Measurements from ENCODE around the gene KRTAP10-6.

DNA sequence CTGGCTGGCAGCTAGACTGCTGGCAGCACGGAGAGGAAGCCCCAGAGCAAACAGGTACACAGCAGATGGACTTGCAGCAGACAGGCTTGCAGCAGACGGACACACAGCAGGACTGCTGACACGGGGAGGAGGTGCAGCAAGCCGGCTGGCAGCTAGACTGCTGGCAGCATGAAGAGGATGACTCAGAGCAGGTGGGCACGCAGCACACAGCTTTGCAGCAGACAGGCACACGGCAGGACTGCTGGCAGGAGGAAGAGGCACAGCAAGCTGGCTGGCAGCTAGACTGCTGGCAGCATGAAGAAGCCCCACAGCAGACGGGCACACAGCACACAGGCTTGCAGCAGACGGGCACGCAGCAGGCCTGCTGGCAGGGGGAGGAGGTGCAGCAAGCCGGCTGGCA, 41.5 kb downstream of the KRTAP10-6 start:
- TF ChIP-seq FOXM1 (IDR thresholded peaks at IDR 0.05; ENCODE audit: borderline replicate concordance, low read depth) (no peak), ZBTB7A (IDR thresholded peaks at IDR 0.05; ENCODE audit: low read depth) (no peak), RAD21 (IDR thresholded peaks at IDR 0.05; ENCODE audit: low read depth) (no peak), CEBPB (IDR thresholded peaks at IDR 0.05) (no peak), NFIC (IDR thresholded peaks at IDR 0.05) (no peak), EGR1 (IDR thresholded peaks at IDR 0.05) (no peak), EP300 (IDR thresholded peaks at IDR 0.05; ENCODE audit: borderline replicate concordance) (no peak), TAF1 (IDR thresholded peaks at IDR 0.05; ENCODE audit: low read depth) (no peak)
- TF ChIP-seq, protein P1, sequence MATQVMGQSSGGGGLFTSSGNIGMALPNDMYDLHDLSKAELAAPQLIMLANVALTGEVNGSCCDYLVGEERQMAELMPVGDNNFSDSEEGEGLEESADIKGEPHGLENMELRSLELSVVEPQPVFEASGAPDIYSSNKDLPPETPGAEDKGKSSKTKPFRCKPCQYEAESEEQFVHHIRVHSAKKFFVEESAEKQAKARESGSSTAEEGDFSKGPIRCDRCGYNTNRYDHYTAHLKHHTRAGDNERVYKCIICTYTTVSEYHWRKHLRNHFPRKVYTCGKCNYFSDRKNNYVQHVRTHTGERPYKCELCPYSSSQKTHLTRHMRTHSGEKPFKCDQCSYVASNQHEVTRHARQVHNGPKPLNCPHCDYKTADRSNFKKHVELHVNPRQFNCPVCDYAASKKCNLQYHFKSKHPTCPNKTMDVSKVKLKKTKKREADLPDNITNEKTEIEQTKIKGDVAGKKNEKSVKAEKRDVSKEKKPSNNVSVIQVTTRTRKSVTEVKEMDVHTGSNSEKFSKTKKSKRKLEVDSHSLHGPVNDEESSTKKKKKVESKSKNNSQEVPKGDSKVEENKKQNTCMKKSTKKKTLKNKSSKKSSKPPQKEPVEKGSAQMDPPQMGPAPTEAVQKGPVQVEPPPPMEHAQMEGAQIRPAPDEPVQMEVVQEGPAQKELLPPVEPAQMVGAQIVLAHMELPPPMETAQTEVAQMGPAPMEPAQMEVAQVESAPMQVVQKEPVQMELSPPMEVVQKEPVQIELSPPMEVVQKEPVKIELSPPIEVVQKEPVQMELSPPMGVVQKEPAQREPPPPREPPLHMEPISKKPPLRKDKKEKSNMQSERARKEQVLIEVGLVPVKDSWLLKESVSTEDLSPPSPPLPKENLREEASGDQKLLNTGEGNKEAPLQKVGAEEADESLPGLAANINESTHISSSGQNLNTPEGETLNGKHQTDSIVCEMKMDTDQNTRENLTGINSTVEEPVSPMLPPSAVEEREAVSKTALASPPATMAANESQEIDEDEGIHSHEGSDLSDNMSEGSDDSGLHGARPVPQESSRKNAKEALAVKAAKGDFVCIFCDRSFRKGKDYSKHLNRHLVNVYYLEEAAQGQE (IDR thresholded peaks at IDR 0.05; ENCODE audit: low read depth): no peak
- TF ChIP-seq, protein P2, sequence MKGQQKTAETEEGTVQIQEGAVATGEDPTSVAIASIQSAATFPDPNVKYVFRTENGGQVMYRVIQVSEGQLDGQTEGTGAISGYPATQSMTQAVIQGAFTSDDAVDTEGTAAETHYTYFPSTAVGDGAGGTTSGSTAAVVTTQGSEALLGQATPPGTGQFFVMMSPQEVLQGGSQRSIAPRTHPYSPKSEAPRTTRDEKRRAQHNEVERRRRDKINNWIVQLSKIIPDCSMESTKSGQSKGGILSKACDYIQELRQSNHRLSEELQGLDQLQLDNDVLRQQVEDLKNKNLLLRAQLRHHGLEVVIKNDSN (IDR thresholded peaks at IDR 0.05): no peak

All from Ishikawa (cell line).